ENCODE results near the gene CPA5.

Gene CPA5

GRCh38 chr7:130362251-130362816 is 17.7 kb downstream of the CPA5 start:
- H3K9ac ChIP-seq (ENCODE audit: low read length), result no peak overlapping the region
- H3K4me1 ChIP-seq (ENCODE audit: control insufficient read depth, low read depth, low read length), result peaks cover 11% of the 10 kb centered on the region
- H3K4me3 ChIP-seq (ENCODE audit: low read length), result no peak overlapping the region
- no peaks in the 10 kb centered on the region for H3K36me3 ChIP-seq (ENCODE audit: control insufficient read depth, low read depth, low read length)
- H3K9me3 ChIP-seq (ENCODE audit: control insufficient read depth, low read depth, low read length), result no peaks in the 10 kb centered on the region
- H3K27me3 ChIP-seq (ENCODE audit: control insufficient read depth, insufficient read depth, low read length), result no peaks in the 10 kb centered on the region
- H3K27ac ChIP-seq (ENCODE audit: low read length), result no peak overlapping the region

DNA sequence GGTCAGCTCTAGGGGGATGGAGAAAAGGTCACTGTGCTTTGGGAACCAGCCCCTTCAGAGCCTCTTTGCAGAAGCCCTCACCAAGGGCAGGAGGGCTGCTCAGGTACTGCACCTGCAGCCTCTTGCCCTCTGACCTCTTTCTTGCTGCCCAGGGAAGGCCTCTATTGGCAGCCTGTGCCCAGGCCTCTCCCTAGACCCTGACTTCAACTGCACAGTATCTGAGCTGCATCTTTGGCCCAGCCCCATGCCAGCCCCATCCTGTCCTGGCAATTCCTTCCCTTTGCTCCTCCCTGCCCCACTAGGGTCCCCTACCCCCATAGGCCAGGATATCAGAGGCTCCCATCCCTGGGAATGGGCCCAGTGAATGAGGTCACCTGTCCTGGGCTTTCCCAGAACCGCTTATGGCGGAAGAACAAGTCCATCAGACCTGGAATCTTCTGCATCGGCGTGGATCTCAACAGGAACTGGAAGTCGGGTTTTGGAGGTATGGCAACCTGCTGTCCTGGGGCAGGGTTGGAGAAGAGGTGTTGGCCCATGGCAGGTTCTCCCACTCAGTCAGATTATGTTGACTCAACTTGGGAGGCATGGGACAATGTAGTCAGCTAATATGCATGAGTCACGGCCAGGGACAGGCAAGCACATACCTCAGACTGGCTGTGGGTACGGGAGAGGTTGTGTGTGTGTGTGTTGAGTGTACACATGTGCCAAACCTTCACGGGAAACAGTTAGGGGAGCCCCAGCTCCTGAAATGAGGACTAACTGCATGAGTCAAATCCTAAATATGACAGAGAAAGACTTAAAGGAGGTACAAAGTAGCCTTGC is 18.6 kb downstream of the CPA5 start:
- Histone ChIP-seq H3K4me1 (ENCODE audit: control insufficient read depth, low read depth, low read length) (peaks cover 11% of the 10 kb centered on the region), H3K9ac (ENCODE audit: low read length) (no peak overlapping the region), H3K36me3 (ENCODE audit: control insufficient read depth, low read depth, low read length) (no peaks in the 10 kb centered on the region), H3K27ac (ENCODE audit: low read length) (no peak overlapping the region), H3K9me3 (ENCODE audit: control insufficient read depth, low read depth, low read length) (no peaks in the 10 kb centered on the region), H3K27me3 (ENCODE audit: control insufficient read depth, insufficient read depth, low read length) (no peaks in the 10 kb centered on the region), H3K4me3 (ENCODE audit: low read length) (no peak overlapping the region)

DNA sequence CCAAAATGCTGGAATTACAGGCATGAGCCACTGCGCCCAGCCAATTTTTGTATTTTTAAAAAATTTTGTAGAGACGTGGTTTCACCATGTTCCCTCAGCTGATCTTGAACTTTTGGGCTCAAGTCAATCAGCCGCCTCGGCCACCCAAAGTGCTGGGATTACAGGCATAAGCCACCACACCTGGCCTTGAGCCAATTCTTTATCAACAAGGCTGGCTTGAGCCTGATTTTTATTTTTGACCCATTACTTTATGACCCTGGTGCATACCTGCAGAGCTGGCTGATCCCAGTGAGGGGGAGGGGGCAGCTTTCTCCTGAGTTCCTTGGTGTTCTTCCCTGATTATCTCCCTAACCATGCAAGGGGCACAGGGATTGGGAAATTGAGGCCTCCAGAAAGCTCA is 19.8 kb downstream of the CPA5 start:
- Histone ChIP-seq H3K9me3 (ENCODE audit: control insufficient read depth, low read depth, low read length) (no peaks in the 10 kb centered on the region), H3K27me3 (ENCODE audit: control insufficient read depth, insufficient read depth, low read length) (no peaks in the 10 kb centered on the region), H3K9ac (ENCODE audit: low read length) (no peak overlapping the region), H3K27ac (ENCODE audit: low read length) (no peak overlapping the region), H3K4me3 (ENCODE audit: low read length) (no peak overlapping the region), H3K36me3 (ENCODE audit: control insufficient read depth, low read depth, low read length) (no peaks in the 10 kb centered on the region), H3K4me1 (ENCODE audit: control insufficient read depth, low read depth, low read length) (peaks cover 11% of the 10 kb centered on the region)

DNA sequence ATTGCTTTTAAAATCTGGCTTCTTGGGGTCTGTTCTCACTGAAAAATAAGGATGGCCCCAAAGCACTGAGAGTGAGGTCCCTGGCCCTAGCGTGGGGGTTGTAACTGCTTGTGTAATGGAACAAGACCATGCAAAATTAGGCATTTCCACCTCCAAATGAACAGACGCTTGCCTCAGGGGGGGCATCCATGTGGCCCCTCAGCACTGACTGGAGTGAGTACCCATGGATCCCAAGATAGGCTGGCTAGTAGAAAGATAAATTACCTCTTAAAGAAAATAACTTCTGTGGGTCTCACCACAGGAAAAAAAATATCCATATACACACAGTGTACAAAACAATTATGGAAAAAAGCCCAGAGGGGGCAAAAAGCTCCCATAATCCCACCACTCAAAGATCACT is 20.5 kb downstream of the CPA5 start:
- H3K36me3 ChIP-seq (ENCODE audit: control insufficient read depth, low read depth, low read length), result no peaks in the 10 kb centered on the region
- peaks cover 11% of the 10 kb centered on the region for H3K4me1 ChIP-seq (ENCODE audit: control insufficient read depth, low read depth, low read length)
- H3K9ac ChIP-seq (ENCODE audit: low read length), result no peak overlapping the region
- no peaks in the 10 kb centered on the region for H3K27me3 ChIP-seq (ENCODE audit: control insufficient read depth, insufficient read depth, low read length)
- no peaks in the 10 kb centered on the region for H3K9me3 ChIP-seq (ENCODE audit: control insufficient read depth, low read depth, low read length)
- no peak overlapping the region for H3K4me3 ChIP-seq (ENCODE audit: low read length)
- H3K27ac ChIP-seq (ENCODE audit: low read length), result no peak overlapping the region

GRCh38 chr7:130365511-130366441 is 21.2 kb downstream of the CPA5 start:
- peaks cover 11% of the 10 kb centered on the region for H3K4me1 ChIP-seq (ENCODE audit: control insufficient read depth, low read depth, low read length)
- no peak overlapping the region for H3K27ac ChIP-seq (ENCODE audit: low read length)
- H3K9ac ChIP-seq (ENCODE audit: low read length), result no peak overlapping the region

DNA sequence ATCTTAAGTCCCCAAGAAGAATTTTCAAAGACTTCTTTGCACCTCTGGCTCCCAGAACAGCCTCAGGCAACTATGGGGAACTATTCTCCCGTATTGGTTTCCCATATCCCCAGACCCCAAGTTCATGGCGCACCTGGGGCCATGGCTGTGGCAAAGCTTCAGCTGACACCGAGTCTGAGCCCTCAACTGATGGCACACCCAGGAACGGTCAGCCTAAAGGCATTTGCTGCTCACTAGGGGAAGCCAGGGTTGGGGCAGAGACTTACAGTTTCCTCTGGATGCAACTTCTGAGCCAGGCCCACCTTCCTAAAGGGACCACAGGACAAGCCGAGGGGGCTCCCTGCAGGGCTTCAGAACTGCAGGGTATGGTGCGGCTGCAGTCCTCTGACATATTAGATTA is 21.9 kb downstream of the CPA5 start:
- Histone ChIP-seq H3K9me3 (ENCODE audit: control insufficient read depth, low read depth, low read length) (no peaks in the 10 kb centered on the region), H3K27ac (ENCODE audit: low read length) (no peak overlapping the region), H3K4me3 (ENCODE audit: low read length) (no peak overlapping the region), H3K4me1 (ENCODE audit: control insufficient read depth, low read depth, low read length) (peaks cover 11% of the 10 kb centered on the region), H3K36me3 (ENCODE audit: control insufficient read depth, low read depth, low read length) (no peaks in the 10 kb centered on the region), H3K9ac (ENCODE audit: low read length) (no peak overlapping the region), H3K27me3 (ENCODE audit: control insufficient read depth, insufficient read depth, low read length) (no peaks in the 10 kb centered on the region)

More at GRCh38 chr7:130365511-130366441, 21.2 kb downstream of the CPA5 start:
- Histone ChIP-seq H3K36me3 (ENCODE audit: control insufficient read depth, low read depth, low read length) (no peaks in the 10 kb centered on the region), H3K9me3 (ENCODE audit: control insufficient read depth, low read depth, low read length) (no peaks in the 10 kb centered on the region), H3K4me3 (ENCODE audit: low read length) (no peak overlapping the region), H3K27me3 (ENCODE audit: control insufficient read depth, insufficient read depth, low read length) (no peaks in the 10 kb centered on the region)

DNA sequence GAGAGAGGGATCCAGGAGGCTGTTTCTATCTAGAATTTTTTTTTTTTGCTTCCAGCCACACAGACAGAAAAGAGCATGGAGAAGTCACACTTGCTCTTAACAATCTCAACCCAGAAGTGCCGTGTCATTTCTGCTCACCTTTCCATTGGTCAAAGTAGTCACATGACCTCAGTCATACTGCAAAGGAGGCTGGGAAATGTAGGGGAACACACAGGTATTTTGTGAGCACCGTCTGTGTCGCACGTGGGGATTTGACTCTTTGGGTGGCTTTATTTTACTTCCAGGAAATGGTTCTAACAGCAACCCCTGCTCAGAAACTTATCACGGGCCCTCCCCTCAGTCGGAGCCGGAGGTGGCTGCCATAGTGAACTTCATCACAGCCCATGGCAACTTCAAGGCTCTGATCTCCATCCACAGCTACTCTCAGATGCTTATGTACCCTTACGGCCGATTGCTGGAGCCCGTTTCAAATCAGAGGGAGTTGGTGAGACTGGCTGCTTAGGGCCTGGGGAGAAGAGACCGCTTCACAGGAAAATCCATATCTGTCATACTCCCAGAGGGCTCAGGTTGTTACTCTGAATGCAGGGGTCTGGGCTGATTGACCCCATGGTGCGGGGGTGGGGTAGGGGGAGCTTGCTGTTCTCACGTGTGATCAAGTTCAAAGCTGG is 22.6 kb downstream of the CPA5 start:
- Histone ChIP-seq H3K27me3 (ENCODE audit: control insufficient read depth, insufficient read depth, low read length) (no peaks in the 10 kb centered on the region), H3K4me3 (ENCODE audit: low read length) (no peak overlapping the region), H3K27ac (ENCODE audit: low read length) (no peak overlapping the region), H3K36me3 (ENCODE audit: control insufficient read depth, low read depth, low read length) (no peaks in the 10 kb centered on the region), H3K9ac (ENCODE audit: low read length) (no peak overlapping the region), H3K9me3 (ENCODE audit: control insufficient read depth, low read depth, low read length) (no peaks in the 10 kb centered on the region), H3K4me1 (ENCODE audit: control insufficient read depth, low read depth, low read length) (peaks cover 11% of the 10 kb centered on the region)

GRCh38 chr7:130367836-130368746 is 23.5 kb downstream of the CPA5 start:
- Histone ChIP-seq H3K9ac (ENCODE audit: low read length) (no peak overlapping the region), H3K27ac (ENCODE audit: low read length) (no peak overlapping the region), H3K4me3 (ENCODE audit: low read length) (no peak overlapping the region), H3K9me3 (ENCODE audit: control insufficient read depth, low read depth, low read length) (no peaks in the 10 kb centered on the region), H3K4me1 (ENCODE audit: control insufficient read depth, low read depth, low read length) (peaks cover 16% of the 10 kb centered on the region), H3K27me3 (ENCODE audit: control insufficient read depth, insufficient read depth, low read length) (no peaks in the 10 kb centered on the region), H3K36me3 (ENCODE audit: control insufficient read depth, low read depth, low read length) (no peaks in the 10 kb centered on the region)

GRCh38 chr7:130369110-130369711 is 24.6 kb downstream of the CPA5 start:
- Histone ChIP-seq H3K27ac (ENCODE audit: low read length) (no peak overlapping the region), H3K9me3 (ENCODE audit: control insufficient read depth, low read depth, low read length) (no peaks in the 10 kb centered on the region), H3K4me3 (ENCODE audit: low read length) (no peak overlapping the region), H3K36me3 (ENCODE audit: control insufficient read depth, low read depth, low read length) (no peaks in the 10 kb centered on the region), H3K4me1 (ENCODE audit: control insufficient read depth, low read depth, low read length) (peaks cover 22% of the 10 kb centered on the region), H3K9ac (ENCODE audit: low read length) (no peak overlapping the region), H3K27me3 (ENCODE audit: control insufficient read depth, insufficient read depth, low read length) (no peaks in the 10 kb centered on the region)

DNA sequence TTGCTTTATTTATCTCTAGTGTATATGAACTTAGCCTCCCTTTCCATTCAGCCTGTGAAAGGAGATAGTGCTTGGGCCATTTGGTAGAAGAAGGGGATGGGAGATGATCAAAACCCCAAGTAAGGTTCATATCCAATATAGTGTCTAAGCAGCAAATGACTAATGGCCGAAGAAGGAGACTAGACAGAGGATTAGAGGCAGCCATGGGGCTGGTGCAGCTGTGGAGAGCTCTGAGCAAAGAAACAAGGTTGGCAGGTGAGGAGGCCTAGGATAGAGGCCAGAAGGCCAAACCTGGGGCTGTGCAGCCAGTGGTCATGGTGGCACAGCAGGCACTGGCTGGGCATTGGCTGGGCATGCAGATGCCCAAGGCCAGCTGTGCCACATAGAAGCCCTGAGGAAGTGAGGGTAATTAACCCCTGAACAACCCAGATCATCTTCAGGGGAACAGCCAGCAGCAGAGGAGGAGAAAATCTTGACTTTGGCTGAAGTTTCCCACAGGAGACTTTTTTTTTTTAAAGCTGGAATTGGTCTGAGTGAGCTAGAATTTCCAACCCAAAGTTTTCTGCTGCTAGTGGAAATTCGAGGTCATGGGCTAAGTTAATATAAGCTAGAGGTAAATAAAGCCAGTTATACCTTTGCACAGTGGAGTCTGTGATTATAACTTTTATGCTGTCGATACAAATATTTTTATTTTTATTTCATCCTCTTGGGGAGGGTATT is 25.4 kb downstream of the CPA5 start:
- Histone ChIP-seq H3K9me3 (ENCODE audit: control insufficient read depth, low read depth, low read length) (no peaks in the 10 kb centered on the region), H3K9ac (ENCODE audit: low read length) (no peak overlapping the region), H3K4me3 (ENCODE audit: low read length) (no peak overlapping the region), H3K36me3 (ENCODE audit: control insufficient read depth, low read depth, low read length) (no peaks in the 10 kb centered on the region), H3K4me1 (ENCODE audit: control insufficient read depth, low read depth, low read length) (peaks cover 22% of the 10 kb centered on the region), H3K27me3 (ENCODE audit: control insufficient read depth, insufficient read depth, low read length) (no peaks in the 10 kb centered on the region), H3K27ac (ENCODE audit: low read length) (no peak overlapping the region)

Measured in iPS-18a (cell line).